ENCODE data around the gene IRF6. TPM values are rescaled to one million over a fixed set of nuclear protein-coding genes. Genes with fewer than 3 reads are reported as not detected.

IRF6 gene
- total RNA-seq, 2 donors from 2014 or later = 0.20 to 1.1 TPM

GRCh38 chr1:209742409-209743144 is 63.4 kb downstream of the IRF6 start:
- ATAC-seq = no peak
- DNase-seq = no peak
- no peaks in the 10 kb centered on the region for H3K27me3 Mint-ChIP-seq
- peak overlapping the region; percentile 82 for H3K27ac Mint-ChIP-seq
- H3K36me3 Mint-ChIP-seq (ENCODE audit: low read depth) = peaks cover 2% of the 10 kb centered on the region
- peaks cover 18% of the 10 kb centered on the region for H3K4me1 Mint-ChIP-seq
- no peak overlapping the region for H3K4me3 Mint-ChIP-seq
- H3K9me3 ChIP-seq (ENCODE audit: control insufficient read depth, low read length, poor library complexity, severe bottlenecking) = no peaks in the 10 kb centered on the region

GRCh38 chr1:209741889-209742288 is 64.1 kb downstream of the IRF6 start:
- Mint-ChIP-seq H3K4me3 (no peak overlapping the region), H3K36me3 (ENCODE audit: low read depth) (peaks cover 2% of the 10 kb centered on the region), H3K27me3 (no peaks in the 10 kb centered on the region), H3K4me1 (peaks cover 14% of the 10 kb centered on the region), H3K27ac (peak overlapping the region; percentile 82)
- no peak for DNase-seq
- no peaks in the 10 kb centered on the region for H3K9me3 ChIP-seq (ENCODE audit: control insufficient read depth, low read length, poor library complexity, severe bottlenecking)
- ATAC-seq = no peak

GRCh38 chr1:209741193-209741592 is 64.7 kb downstream of the IRF6 start:
- no peaks in the 10 kb centered on the region for H3K9me3 ChIP-seq (ENCODE audit: control insufficient read depth, low read length, poor library complexity, severe bottlenecking)
- ATAC-seq (no peak), DNase-seq (no peak)
- Mint-ChIP-seq H3K27ac (peak overlapping the region; percentile 82), H3K4me3 (no peak overlapping the region), H3K27me3 (no peaks in the 10 kb centered on the region), H3K4me1 (peaks cover 14% of the 10 kb centered on the region), H3K36me3 (ENCODE audit: low read depth) (peaks cover 2% of the 10 kb centered on the region)

GRCh38 chr1:209738270-209738669 is 67.7 kb downstream of the IRF6 start:
- Mint-ChIP-seq H3K4me1 (peaks cover 11% of the 10 kb centered on the region), H3K36me3 (ENCODE audit: low read depth) (peaks cover 3% of the 10 kb centered on the region), H3K27me3 (no peaks in the 10 kb centered on the region), H3K4me3 (no peak overlapping the region), H3K27ac (no peak overlapping the region)
- no peaks in the 10 kb centered on the region for H3K9me3 ChIP-seq (ENCODE audit: control insufficient read depth, low read length, poor library complexity, severe bottlenecking)
- ATAC-seq (no peak), DNase-seq (no peak)

- Mint-ChIP-seq H3K27ac (no peak overlapping the region), H3K4me3 (no peak overlapping the region), H3K4me1 (peaks cover 11% of the 10 kb centered on the region), H3K27me3 (no peaks in the 10 kb centered on the region), H3K36me3 (ENCODE audit: low read depth) (peaks cover 6% of the 10 kb centered on the region)
- H3K9me3 ChIP-seq (ENCODE audit: control insufficient read depth, low read length, poor library complexity, severe bottlenecking) = no peaks in the 10 kb centered on the region
- DNase-seq (no peak), ATAC-seq (no peak)
Measured at GRCh38 chr1:209737118-209737505, 68.8 kb downstream of the IRF6 start.

GRCh38 chr1:209736490-209737117 is 69.3 kb downstream of the IRF6 start:
- ATAC-seq (no peak), DNase-seq (no peak)
- Mint-ChIP-seq H3K4me3 (no peak overlapping the region), H3K27me3 (no peaks in the 10 kb centered on the region), H3K4me1 (peaks cover 7% of the 10 kb centered on the region), H3K27ac (no peak overlapping the region), H3K36me3 (ENCODE audit: low read depth) (peaks cover 6% of the 10 kb centered on the region)
- H3K9me3 ChIP-seq (ENCODE audit: control insufficient read depth, low read length, poor library complexity, severe bottlenecking) = no peaks in the 10 kb centered on the region

Other genes with a start within 250 kb of the IRF6 start
- gene CAMK1G, start 222.4 kb downstream of the IRF6 start, total RNA-seq = not detected
- gene LAMB3, start 153.7 kb downstream of the IRF6 start, total RNA-seq = 1 to 10 TPM in 1 of 2 donors, under 1 TPM in 1; 0.37 to 1.1 TPM
- 10 to 100 TPM in 1 of 2 donors, 1 to 10 TPM in 1; 6.6 to 13.5 TPM for gene G0S2, start 130.7 kb downstream of the IRF6 start, total RNA-seq
- gene HSD11B1, start 101.3 kb downstream of the IRF6 start, total RNA-seq = 1 to 10 TPM; 1.2 to 4.0 TPM
- 100 to 1,000 TPM; 286 to 288 TPM for gene TRAF3IP3, start 50.1 kb downstream of the IRF6 start, total RNA-seq
- gene C1orf74, start 21.6 kb downstream of the IRF6 start, total RNA-seq = under 1 TPM; 0.42 to 0.50 TPM
- 1 to 10 TPM; 5.9 to 6.3 TPM for gene UTP25, start 21.8 kb upstream of the IRF6 start, total RNA-seq
- gene SYT14, start 132.1 kb upstream of the IRF6 start, total RNA-seq = not detected